ENCODE results near the gene SRC.

GRCh38 chr20:37323985-37324384 lies 22.0 kb upstream of the SRC start:
- TF ChIP-seq FOXM1 (IDR thresholded peaks at IDR 0.05; ENCODE audit: borderline replicate concordance): no peak
- no peak for TF ChIP-seq ARNT (IDR thresholded peaks at IDR 0.05)
